Right lobe of liver (tissue), 6 donors: Measurements from ENCODE around the gene ZFP62. TPM values are rescaled to one million over a fixed set of nuclear protein-coding genes. Genes with fewer than 3 reads are reported as not detected.

Experiments used
- ATAC-seq, 4 donors: fragments of 200-7000 bp; cut with Tn5 transposase; one replicate each; pipeline ENCODE4 v1.9.1; 2020; ENCODE audit warnings: mild to moderate bottlenecking in 4 of 4, moderate library complexity in 4 of 4
- DNase-seq, 3 donors: peaks; one replicate each; pipeline ENCODE4 v3.0.0-alpha.2; 2020
- H3K27ac ChIP-seq, 3 donors: fragments of 200-600 bp; one replicate each; pipeline ENCODE4 v1.8.0; 2022
- H3K27me3 ChIP-seq, 2 donors: fragments of 200-600 bp; one replicate each; pipeline ENCODE4 v1.8.0; 2022
- H3K36me3 ChIP-seq, 4 donors: fragments of 200-600 bp; sonication (generic) in 1 of 4; one replicate each; pipeline versions ENCODE4 v1.5.1 to v1.8.0; 2017 to 2022; ENCODE audit warnings: control low read depth in 1 of 4
- H3K4me1 ChIP-seq, 4 donors: fragments of 200-600 bp; sonication (generic) in 1 of 4; one replicate each; pipeline versions ENCODE4 v1.5.1 to v1.8.0; 2017 to 2022; ENCODE audit warnings: control low read depth in 1 of 4
- H3K4me3 ChIP-seq, 3 donors: fragments of 200-600 bp; one replicate each; pipeline ENCODE4 v1.8.0; 2022
- H3K9me3 ChIP-seq, 4 donors: fragments of 200-600 bp; sonication (generic) in 1 of 4; one replicate each; pipeline versions ENCODE4 v1.5.1 to v1.8.0; 2017 to 2022; ENCODE audit warnings: control low read depth in 1 of 4
- POLR2A ChIP-seq: fragments of 450-650 bp; IDR thresholded peaks from one replicate; pipeline ENCODE4 v1.6.1; 2017; ENCODE audit warnings: antibody characterized with exemption, mild to moderate bottlenecking
- WGBS: methylation state at CpG from one replicate; pipeline ENCODE4 v1.1.6; 2018; ENCODE audit warnings: low coverage, low lambda C conversion rate; ENCODE audit not compliant: insufficient coverage; ENCODE audit errors: missing lambda C conversion rate; 5-methylcytosine and 5-hydroxymethylcytosine counted together
- intact Hi-C, 2 donors: fragments of 100-400 bp; cut with DNase I; formaldehyde crosslinking; loops; one replicate each; pipeline versions ENCODE4 v1.11.2 to v1.14.1; 2022
- total RNA-seq, 6 experiments: library from RNA; depleted of rRNA in 2 of 6; stranded (reverse); fragments of >200 nt in 2 of 6; fragmentation: NEBNext Ultra II Directional in 3 of 6; extraction: Animal tissue kit (Norgen Biotek cat#: 25700) in 3 of 6; gene quantifications; one replicate each; pipeline versions ENCODE4 v1.1.0 to v1.2.4, GENCODE V29; 2016 to 2023
- TF ChIP-seq, protein P1 (sequence below), 4 donors: fragments of 200-600 bp in 3 of 4; fragments of 450-650 bp in 1 of 4; IDR thresholded peaks; one replicate each; pipeline versions ENCODE4 v1.5.1 to v1.8.0; 2016 to 2022; ENCODE audit warnings: antibody characterized with exemption in 4 of 4, mild to moderate bottlenecking in 2 of 4
- donor health status: DM: no; HTN: yes; CAD: no.
- donor health status: DM: no; HTN: no; CAD: no.
- donor health status: DM: no; HTN: no; CAD: no.
- donor health status: DM: no; HTN: yes; CAD: no.
- donor health status: DM: no; HTN: yes; CAD: no.

ZFP62 gene
- total RNA-seq, 6 experiments from 2014 or later, result 3.6 to 9.0 (median 6.0) TPM

DNA sequence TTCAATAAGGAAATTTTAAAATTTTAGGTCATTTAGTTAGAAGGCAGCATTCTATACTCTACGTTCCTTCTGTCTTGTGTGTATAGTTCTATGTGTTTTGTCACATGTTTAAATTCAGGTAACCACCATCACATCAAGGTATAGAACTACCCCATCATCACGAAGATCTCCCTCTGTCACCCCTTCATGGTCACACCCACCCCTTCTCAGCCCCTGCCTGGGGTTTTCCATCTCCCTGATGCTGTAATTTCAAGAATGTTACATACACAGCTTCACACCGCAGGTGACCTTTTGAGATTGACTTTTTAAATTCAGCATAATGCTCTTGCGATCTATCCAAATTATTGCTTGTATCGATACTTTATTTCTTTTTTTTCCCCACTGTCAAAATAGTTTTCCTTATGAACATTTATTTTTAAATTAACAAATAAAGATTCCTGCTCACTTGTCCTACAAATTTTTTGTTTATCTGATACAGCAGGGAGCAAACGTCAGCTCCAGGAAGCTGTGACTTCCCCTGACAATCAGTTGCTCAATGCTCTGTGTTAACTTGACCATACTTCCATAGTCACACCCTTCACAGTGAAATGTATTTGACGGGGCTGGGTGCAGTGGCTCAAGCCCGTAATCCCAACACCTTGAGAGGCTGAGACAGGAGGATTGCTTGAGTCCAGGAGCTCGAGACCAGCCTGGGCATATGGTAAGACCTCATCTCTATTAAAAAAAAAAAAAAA, 48.1 kb upstream of the ZFP62 start:
- TF ChIP-seq POLR2A, result no peak
- TF ChIP-seq, protein P1, sequence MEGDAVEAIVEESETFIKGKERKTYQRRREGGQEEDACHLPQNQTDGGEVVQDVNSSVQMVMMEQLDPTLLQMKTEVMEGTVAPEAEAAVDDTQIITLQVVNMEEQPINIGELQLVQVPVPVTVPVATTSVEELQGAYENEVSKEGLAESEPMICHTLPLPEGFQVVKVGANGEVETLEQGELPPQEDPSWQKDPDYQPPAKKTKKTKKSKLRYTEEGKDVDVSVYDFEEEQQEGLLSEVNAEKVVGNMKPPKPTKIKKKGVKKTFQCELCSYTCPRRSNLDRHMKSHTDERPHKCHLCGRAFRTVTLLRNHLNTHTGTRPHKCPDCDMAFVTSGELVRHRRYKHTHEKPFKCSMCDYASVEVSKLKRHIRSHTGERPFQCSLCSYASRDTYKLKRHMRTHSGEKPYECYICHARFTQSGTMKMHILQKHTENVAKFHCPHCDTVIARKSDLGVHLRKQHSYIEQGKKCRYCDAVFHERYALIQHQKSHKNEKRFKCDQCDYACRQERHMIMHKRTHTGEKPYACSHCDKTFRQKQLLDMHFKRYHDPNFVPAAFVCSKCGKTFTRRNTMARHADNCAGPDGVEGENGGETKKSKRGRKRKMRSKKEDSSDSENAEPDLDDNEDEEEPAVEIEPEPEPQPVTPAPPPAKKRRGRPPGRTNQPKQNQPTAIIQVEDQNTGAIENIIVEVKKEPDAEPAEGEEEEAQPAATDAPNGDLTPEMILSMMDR (IDR thresholded peaks at IDR 0.05), result no peak
- WGBS, result 46% methylated on average over 9 of the region's 9 CpGs
- Histone ChIP-seq H3K27ac (peak overlapping the region in 1 of 3 donors; percentile 43), H3K27me3 (no peaks in the 10 kb centered on the region), H3K9me3 (no peaks in the 10 kb centered on the region), H3K4me3 (no peak overlapping the region), H3K36me3 (no peaks in the 10 kb centered on the region), H3K4me1 (no peaks in the 10 kb centered on the region)
- DNase-seq, result peak in 1 of 3 donors; percentile 42
- ATAC-seq, result peak; percentile 62 to 88 (median 83)
- intact Hi-C loops, result no loop called here

DNA sequence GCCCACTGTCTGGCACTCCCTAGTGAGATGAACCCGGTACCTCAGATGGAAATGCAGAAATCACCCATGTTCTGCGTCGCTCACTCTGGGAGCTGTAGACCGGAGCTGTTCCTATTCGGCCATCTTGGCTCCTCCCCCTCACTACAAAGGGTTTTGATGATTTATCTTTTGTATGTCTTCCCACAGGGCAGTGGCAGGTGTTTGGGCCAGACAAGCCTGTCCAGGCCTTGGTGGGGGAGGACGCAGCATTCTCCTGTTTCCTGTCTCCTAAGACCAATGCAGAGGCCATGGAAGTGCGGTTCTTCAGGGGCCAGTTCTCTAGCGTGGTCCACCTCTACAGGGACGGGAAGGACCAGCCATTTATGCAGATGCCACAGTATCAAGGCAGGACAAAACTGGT, 47.3 kb upstream of the ZFP62 start:
- H3K27me3 ChIP-seq, result no peaks in the 10 kb centered on the region
- no peak overlapping the region for H3K27ac ChIP-seq
- TF ChIP-seq, protein P1 (IDR thresholded peaks at IDR 0.05), result no peak
- TF ChIP-seq POLR2A, result no peak
- intact Hi-C loops, result no loop called here
- H3K36me3 ChIP-seq, result no peaks in the 10 kb centered on the region
- WGBS, result 89% methylated on average over 3 of the region's 9 CpGs
- ATAC-seq (no peak), DNase-seq (no peak)
- H3K4me1 ChIP-seq, result no peaks in the 10 kb centered on the region
- H3K4me3 ChIP-seq, result no peak overlapping the region
- no peaks in the 10 kb centered on the region for H3K9me3 ChIP-seq

DNA sequence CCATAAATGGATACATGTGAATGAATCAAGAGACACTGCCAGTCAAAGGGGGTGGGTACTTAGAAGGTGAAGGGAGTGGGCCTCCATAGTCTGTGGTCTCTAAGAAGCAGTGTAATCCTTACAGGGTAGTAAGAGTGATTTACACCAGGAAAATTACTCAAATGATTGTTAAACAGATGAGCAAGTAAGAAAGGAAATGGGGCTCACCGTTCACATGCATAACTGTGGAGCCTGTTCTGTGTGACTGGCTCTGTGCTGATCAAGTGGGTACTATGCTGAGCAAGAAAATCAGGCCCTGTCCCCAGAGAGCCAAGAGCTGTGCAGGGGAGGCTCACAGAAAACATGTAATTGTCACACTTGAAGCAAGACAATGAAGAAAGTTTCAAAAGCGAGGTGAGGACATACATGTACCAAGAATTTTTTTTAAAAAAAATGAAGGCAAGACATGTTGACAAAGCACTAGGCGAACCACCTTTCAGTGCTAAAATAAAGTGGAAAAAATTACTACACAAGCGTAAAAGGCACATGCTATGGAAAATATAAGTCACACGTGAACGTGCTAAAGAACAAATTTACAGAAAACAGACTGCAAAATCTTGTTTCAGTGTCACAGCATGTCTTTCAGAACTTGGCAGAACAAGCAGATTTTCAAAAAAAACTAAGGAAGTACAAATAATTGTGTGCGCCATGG, 40.4 kb upstream of the ZFP62 start:
- Histone ChIP-seq H3K4me1 (no peaks in the 10 kb centered on the region), H3K36me3 (no peaks in the 10 kb centered on the region), H3K4me3 (no peak overlapping the region), H3K27ac (no peak overlapping the region), H3K27me3 (no peaks in the 10 kb centered on the region), H3K9me3 (no peaks in the 10 kb centered on the region)
- no peak for ATAC-seq
- TF ChIP-seq POLR2A, result no peak
- TF ChIP-seq, protein P1 (IDR thresholded peaks at IDR 0.05), result no peak
- intact Hi-C loops, result no loop called here
- DNase-seq, result no peak
- 70% methylated on average over 7 of the region's 7 CpGs for WGBS

DNA sequence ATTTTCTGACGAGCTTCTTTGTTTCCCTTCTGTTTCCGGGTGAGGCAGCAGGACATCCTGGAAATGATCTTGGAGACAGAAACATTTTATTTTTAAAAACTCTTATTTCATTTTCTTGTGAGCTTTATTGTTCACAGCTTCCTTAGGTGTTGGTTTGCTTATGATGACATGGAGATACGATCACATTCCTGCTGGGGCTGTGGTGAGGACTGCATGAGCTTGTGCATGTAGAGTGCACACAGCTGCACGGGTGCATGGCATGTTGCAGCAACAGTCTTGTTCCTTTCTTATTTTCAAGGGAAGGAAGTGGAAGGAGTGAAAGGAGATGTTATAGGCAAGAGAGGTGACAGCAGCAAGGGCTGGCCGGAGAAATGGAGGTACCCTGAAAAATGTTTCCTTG, 39.1 kb upstream of the ZFP62 start:
- TF ChIP-seq, protein P1 (IDR thresholded peaks at IDR 0.05), result no peak
- no peak for TF ChIP-seq POLR2A
- no peak overlapping the region for H3K27ac ChIP-seq
- intact Hi-C loops, result no loop called here
- WGBS, result 32% methylated on average over 5 of the region's 5 CpGs
- no peaks in the 10 kb centered on the region for H3K9me3 ChIP-seq
- DNase-seq, result no peak
- ATAC-seq, result no peak
- no peaks in the 10 kb centered on the region for H3K36me3 ChIP-seq
- no peaks in the 10 kb centered on the region for H3K27me3 ChIP-seq
- no peak overlapping the region for H3K4me3 ChIP-seq
- no peaks in the 10 kb centered on the region for H3K4me1 ChIP-seq
